GM18511 (cell line): ENCODE measurements around the gene P2RX7.
"Not testable (repeated sequence)": the region's sequence is repeated elsewhere in the genome, so short reads cannot be mapped to it uniquely, and the experiment has no call there.

Experiments
- ATAC-seq: cut with Tn5 transposase; IDR thresholded peaks from one replicate; pipeline ENCODE4 v1.9.1; 2021; ENCODE audit warnings: mild to moderate bottlenecking, moderate library complexity; ENCODE audit not compliant: unreplicated experiment

Gene P2RX7

GRCh38 chr12:121170151-121170550 is 37.5 kb downstream of the P2RX7 start:
- no peak for ATAC-seq

GRCh38 chr12:121170611-121171260 is 38.1 kb downstream of the P2RX7 start:
- ATAC-seq, result no peak

GRCh38 chr12:121172145-121172544 is 39.5 kb downstream of the P2RX7 start:
- ATAC-seq, result no peak

GRCh38 chr12:121175383-121176119 is 42.9 kb downstream of the P2RX7 start:
- no peak for ATAC-seq

DNA sequence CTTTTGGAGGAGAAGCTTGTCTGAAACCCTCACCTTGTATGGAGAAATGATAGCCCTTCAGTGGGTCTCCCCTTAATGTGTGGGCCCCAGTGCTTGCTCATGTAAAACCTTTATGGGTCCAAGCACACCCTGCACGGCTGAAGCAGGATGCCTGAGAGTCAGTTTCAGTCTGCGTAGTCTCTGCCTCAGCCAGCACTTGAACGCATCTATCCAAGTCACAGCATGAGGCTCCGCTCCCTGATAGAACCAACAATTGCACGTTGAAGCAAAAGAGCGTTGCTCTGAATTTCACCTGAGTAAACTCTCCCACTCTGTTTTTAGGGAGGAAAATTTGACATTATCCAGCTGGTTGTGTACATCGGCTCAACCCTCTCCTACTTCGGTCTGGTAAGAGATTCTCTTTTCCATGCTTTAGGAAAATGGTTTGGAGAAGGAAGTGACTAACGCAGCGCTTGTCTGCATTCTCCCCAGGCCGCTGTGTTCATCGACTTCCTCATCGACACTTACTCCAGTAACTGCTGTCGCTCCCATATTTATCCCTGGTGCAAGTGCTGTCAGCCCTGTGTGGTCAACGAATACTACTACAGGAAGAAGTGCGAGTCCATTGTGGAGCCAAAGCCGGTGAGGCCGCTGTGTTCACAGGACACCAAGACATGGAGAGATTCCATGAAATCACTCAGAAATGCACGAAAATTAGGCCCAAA is 44.3 kb downstream of the P2RX7 start:
- ATAC-seq, result no peak

DNA sequence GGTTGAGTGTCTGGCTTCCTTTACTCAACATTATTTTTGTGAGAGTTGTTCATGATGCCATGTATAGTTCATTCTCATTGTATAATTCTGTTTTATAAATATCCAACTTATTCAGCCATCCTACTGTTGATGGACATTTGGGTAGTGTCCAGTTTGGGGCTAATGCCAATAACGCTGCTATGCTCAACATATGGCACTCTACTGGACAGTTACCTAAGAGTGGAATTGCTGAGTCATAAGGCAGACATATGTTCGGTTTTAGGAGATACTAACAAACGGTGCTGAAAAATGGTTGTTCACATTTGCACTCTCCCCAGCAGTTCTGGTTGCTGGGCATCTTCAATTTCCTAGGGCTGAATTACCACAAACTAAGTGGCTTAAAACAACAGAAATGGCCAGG is 48.5 kb downstream of the P2RX7 start:
- no peak for ATAC-seq

- no peak for ATAC-seq
Measured at GRCh38 chr12:121182222-121182893, 49.7 kb downstream of the P2RX7 start.

DNA sequence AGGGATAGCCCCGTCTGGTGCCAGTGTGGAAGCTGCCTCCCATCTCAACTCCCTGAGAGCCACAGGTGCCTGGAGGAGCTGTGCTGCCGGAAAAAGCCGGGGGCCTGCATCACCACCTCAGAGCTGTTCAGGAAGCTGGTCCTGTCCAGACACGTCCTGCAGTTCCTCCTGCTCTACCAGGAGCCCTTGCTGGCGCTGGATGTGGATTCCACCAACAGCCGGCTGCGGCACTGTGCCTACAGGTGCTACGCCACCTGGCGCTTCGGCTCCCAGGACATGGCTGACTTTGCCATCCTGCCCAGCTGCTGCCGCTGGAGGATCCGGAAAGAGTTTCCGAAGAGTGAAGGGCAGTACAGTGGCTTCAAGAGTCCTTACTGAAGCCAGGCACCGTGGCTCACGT is 51.7 kb downstream of the P2RX7 start:
- ATAC-seq, result no peak

DNA sequence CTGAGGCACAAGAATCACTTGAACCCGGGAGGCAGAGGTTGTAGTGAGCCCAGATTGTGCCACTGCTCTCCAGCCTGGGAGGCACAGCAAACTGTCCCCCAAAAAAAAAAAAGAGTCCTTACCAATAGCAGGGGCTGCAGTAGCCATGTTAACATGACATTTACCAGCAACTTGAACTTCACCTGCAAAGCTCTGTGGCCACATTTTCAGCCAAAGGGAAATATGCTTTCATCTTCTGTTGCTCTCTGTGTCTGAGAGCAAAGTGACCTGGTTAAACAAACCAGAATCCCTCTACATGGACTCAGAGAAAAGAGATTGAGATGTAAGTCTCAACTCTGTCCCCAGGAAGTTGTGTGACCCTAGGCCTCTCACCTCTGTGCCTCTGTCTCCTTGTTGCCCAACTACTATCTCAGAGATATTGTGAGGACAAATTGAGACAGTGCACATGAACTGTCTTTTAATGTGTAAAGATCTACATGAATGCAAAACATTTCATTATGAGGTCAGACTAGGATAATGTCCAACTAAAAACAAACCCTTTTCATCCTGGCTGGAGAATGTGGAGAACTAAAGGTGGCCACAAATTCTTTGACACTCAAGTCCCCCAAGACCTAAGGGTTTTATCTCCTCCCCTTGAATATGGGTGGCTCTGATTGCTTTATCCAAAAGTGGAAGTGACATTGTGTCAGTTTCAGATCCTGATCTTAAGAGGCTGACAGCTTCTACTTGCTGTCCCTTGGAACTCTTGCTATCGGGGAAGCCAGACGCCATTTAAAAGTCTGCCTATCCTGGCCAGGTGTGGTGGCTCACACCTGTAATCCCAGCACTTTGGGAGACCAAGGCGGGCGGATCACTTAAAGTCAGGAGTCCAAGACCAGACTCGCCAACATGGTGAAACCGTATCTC is 52.6 kb downstream of the P2RX7 start:
- no peak for ATAC-seq

GRCh38 chr12:121186826-121187225 is 54.1 kb downstream of the P2RX7 start:
- no peak for ATAC-seq

DNA sequence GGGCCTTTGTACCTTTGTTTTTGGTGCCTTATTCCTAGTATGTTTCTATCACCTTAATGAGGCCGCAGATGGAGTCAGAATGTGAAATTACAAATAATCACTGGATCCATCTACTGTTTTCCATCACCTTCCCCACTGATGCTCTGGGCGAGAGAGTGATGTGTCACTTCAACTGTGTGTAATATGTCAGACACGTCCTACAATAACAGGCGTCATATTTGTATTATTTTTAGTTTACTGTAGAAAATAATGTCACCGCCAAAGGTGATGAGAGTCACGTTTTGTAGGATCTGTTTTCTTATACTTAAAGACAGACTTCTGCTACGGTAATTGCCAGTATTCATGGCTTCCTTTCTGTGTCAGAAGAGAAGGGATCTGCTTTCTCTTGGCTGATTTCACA is 54.8 kb downstream of the P2RX7 start:
- ATAC-seq, result no peak

- ATAC-seq, result no peak
Measured at GRCh38 chr12:121188227-121188626, 55.6 kb downstream of the P2RX7 start.

DNA sequence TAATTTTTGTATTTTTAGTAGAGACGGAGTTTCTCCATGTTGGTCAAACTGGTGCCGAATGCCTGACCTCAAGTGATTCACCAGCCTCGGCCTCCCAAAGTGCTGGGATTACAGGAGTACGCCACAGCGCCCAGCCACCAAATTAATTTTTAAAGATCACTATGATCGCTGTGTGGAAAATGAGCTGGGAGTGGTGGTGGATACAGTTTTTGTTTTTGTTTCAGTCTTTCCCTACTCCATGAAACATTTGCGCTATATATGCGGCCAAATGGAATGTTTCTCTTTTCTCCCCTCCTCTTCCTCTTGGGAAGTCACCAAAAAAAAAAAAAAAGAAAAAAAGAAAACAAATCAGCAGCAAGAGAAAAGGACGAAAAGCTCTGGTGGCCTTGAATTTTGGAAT is 56.5 kb downstream of the P2RX7 start:
- no peak for ATAC-seq

GRCh38 chr12:121189619-121190155 is 57.0 kb downstream of the P2RX7 start:
- ATAC-seq, result no peak

- ATAC-seq, result no peak
Measured at GRCh38 chr12:121190523-121191031, 57.9 kb downstream of the P2RX7 start.

GRCh38 chr12:121191151-121191550 is 58.5 kb downstream of the P2RX7 start:
- no peak for ATAC-seq

- no peak for ATAC-seq
Measured at GRCh38 chr12:121196902-121197301, 64.2 kb downstream of the P2RX7 start.

DNA sequence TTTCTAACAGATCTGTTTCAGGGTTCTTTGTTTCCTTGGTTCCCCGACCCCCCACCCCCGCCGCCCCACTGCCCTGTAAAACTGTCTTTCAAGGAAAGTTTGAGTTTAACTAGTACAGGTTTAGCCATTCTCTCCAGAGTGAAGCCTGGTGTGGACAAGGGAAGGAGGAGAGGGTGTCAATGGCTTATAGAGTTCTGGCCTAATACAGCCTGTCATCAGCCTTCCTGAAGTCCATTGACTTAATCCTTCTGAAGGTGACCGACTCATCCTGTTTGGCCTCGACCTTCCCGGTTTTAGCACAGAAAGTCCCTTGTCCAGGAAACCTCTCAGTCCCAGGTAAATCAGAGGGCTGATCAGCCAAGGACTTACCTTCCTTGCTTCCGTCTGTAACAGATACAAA is 66.3 kb downstream of the P2RX7 start:
- no peak for ATAC-seq

DNA sequence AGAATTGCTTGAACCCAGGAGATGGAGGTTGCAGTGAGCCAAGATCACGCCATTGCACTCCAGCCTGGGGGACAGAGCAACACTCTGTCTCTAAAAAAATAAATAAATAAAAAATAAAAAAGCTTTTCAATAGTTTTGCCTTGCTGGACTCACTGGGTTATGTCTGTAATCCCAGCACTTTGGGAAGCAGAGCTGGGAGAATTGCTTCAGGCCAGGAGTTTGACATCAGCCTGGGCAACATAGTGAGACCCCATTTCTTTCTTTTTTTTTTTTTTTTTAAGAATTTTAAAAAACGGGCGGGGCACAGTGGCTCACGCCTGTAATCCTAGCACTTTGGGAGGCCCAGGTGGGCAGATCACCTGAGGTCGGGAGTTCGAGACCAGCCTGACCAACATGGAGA is 68.5 kb downstream of the P2RX7 start:
- ATAC-seq, result not testable (repeated sequence)
